Erythroblast (primary cell): ENCODE results near the gene PTGFRN.

Source experiments
- GATA1 ChIP-seq: IDR thresholded peaks from 2 replicates; pipeline ENCODE4 v1.6.1; 2011; ENCODE audit warnings: low read depth, mild to moderate bottlenecking, control low read depth, low read length, moderate library complexity
- POLR2A ChIP-seq: IDR thresholded peaks from 2 replicates; pipeline ENCODE4 v1.6.1; 2011; ENCODE audit warnings: mild to moderate bottlenecking, low read length

- no peak for TF ChIP-seq POLR2A
- no peak for TF ChIP-seq GATA1
Measured at GRCh38 chr1:116968724-116969123, 59.0 kb downstream of the PTGFRN start.
